Measurements from ENCODE around the gene FAM90A1. TPM values are rescaled to one million over a fixed set of nuclear protein-coding genes. Genes with fewer than 3 reads are reported as not detected.
A peak's percentile ranks its signal among the peaks of the same experiment; 100 is the strongest.
"Not testable (repeated sequence)": the region's sequence is repeated elsewhere in the genome, so short reads cannot be mapped to it uniquely, and the experiment has no call there.

Gene FAM90A1
- total RNA-seq, 2 donors from 2014 or later, result 0.42 TPM; not detected in 1

DNA sequence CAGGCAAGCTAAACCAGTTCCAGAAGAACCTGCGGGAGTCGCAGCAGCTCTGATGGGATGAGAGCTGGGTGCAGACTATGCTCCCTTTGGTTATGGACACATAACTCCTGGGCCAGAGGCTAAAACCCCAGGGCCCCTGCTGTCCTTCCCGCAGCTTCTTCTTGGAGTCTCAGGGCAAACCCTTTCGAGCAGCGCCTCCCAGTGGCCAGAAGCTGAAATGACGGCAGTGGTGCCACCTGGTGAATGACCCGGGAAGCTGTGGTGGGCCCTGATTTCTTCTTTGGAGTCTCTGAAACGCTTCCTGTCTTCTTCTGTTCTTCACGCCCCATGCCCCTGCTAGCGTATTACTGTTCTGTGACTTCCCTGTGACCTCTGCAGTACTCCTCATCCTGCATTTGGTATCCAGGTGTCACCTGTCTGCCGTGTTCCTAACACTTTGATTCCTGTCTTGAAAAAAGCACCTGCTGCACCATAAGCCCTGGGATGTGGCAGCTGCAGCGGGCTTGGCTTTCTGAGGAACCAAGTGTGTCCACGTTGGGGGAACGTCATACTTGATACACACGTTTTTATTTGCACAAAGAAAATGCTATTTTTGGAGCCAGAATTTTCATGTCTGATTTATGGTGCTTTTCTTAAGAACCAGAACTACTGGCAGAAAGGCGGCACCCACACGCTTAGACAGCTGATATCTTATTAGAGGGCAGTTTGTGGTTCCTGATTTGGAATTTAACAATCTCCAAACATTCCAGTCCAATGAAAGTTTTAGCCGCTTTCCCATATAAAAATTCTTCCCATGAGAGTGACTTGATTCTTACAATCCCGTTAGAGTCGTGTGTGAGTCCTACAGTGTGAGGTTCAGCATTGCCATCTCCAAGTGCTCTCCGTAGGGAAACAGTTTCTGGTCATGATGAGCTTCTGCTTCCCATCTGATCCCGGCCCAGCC, 4.5 kb upstream of the FAM90A1 start:
- DNase-seq, result peak; percentile 76
- not testable (repeated sequence) for H3K27ac ChIP-seq; H3K4me1 ChIP-seq; H3K9ac ChIP-seq (ENCODE audit: low read depth in 2 of 2, low read length in 2 of 2); H3K36me3 ChIP-seq; H3K9me3 ChIP-seq; H3K27me3 ChIP-seq; H3K4me3 ChIP-seq
- intact Hi-C loops (cut with DNase I), result loop anchor here (5.0 kb wide), 1 partner anchor 125 kb away; no protein-coding TSS in a partner anchor
- TF ChIP-seq, protein P1, sequence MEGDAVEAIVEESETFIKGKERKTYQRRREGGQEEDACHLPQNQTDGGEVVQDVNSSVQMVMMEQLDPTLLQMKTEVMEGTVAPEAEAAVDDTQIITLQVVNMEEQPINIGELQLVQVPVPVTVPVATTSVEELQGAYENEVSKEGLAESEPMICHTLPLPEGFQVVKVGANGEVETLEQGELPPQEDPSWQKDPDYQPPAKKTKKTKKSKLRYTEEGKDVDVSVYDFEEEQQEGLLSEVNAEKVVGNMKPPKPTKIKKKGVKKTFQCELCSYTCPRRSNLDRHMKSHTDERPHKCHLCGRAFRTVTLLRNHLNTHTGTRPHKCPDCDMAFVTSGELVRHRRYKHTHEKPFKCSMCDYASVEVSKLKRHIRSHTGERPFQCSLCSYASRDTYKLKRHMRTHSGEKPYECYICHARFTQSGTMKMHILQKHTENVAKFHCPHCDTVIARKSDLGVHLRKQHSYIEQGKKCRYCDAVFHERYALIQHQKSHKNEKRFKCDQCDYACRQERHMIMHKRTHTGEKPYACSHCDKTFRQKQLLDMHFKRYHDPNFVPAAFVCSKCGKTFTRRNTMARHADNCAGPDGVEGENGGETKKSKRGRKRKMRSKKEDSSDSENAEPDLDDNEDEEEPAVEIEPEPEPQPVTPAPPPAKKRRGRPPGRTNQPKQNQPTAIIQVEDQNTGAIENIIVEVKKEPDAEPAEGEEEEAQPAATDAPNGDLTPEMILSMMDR (IDR thresholded peaks at IDR 0.05), result peak; percentile 70

DNA sequence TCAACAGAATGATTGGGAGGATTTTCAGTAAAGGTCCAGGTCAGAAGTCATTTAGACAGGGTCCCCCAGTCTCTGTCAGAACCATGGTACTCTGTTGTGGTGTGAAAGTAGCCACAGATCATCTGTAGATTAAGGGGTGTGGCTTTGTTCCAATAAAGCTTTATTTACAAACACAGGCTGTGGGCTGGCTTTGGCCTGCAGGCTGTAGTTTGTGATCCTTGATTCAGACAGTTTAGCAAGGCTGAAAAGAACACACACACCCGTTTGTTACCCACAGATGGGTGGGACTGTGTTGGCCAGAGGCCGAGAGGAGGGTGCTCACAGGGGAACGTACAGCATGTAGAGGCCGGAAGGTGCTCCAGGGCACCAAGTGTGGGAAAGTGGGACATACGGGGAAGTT, 3.6 kb upstream of the FAM90A1 start:
- intact Hi-C loops (cut with DNase I), result loop anchor here (5.0 kb wide), 1 partner anchor 124 kb away; no protein-coding TSS in a partner anchor
- not testable (repeated sequence) for H3K27me3 ChIP-seq; H3K9me3 ChIP-seq; DNase-seq; H3K9ac ChIP-seq (ENCODE audit: low read depth in 2 of 2, low read length in 2 of 2); H3K27ac ChIP-seq; H3K4me1 ChIP-seq; H3K4me3 ChIP-seq; H3K36me3 ChIP-seq

DNA sequence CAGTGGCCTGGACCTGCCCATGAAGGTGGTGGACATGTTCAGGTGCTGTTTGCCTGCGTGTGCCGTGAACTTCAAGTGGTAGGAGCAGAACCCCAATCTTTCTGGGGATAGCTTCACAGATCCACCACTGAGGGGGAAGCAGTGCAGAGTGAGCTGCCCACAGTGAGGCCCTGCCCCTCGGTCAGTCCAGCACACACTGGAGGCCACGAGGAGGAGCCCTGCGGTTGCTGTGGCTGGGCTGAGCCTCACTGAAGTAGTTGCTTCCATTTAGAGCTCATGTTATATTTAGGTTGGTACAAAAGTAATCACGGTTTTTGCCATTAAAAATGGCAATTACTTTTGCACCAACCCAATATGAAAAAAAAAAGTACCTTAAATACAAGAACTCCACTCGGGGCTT, 2.1 kb upstream of the FAM90A1 start:
- H3K4me1 ChIP-seq; H3K36me3 ChIP-seq; H3K9ac ChIP-seq (ENCODE audit: low read depth in 2 of 2, low read length in 2 of 2); H3K27me3 ChIP-seq; DNase-seq; H3K4me3 ChIP-seq; intact Hi-C loops (cut with DNase I); H3K9me3 ChIP-seq; H3K27ac ChIP-seq: not testable (repeated sequence)

DNA sequence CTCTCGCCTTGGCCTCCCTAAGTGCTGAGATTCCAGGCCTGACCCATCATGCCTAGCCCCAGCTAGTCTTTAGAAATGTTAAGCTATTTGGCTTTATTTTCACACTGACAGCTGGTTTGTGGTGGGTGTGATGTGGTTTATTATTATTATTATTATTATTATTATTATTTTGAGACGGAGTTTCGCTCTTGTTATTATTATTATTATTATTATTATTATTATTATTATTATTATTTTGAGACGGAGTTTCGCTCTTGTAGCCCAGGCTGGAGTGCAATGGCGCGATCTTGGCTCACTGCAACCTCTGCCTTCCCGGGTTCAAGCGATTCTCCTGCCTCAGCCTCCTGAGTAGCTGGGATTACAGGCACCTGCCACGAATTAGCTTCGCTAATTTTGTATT, 1.2 kb upstream of the FAM90A1 start:
- H3K27me3 ChIP-seq; H3K27ac ChIP-seq; H3K4me1 ChIP-seq; H3K9me3 ChIP-seq; intact Hi-C loops (cut with DNase I); H3K4me3 ChIP-seq; H3K36me3 ChIP-seq; H3K9ac ChIP-seq (ENCODE audit: low read depth in 2 of 2, low read length in 2 of 2); DNase-seq: not testable (repeated sequence)

DNA sequence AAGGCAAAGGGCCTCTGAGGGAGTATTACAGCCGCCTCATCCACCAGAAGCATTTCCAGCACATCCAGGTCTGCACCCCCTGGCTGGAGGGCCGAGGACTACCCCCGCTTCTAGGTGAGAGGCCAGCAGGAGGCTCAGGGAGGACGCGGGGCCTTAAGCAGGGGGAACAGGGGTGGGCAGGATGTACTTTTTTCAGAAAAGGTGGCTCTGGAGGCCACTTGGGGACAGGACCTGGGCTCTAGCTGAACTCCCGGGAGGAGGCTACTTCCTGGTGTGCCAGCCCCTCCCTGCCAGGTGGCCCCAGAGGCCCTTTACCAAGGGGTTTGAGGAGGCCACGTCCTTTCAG, 287 bp upstream of the FAM90A1 start:
- H3K27ac ChIP-seq, DNase-seq: not testable (repeated sequence)

DNA sequence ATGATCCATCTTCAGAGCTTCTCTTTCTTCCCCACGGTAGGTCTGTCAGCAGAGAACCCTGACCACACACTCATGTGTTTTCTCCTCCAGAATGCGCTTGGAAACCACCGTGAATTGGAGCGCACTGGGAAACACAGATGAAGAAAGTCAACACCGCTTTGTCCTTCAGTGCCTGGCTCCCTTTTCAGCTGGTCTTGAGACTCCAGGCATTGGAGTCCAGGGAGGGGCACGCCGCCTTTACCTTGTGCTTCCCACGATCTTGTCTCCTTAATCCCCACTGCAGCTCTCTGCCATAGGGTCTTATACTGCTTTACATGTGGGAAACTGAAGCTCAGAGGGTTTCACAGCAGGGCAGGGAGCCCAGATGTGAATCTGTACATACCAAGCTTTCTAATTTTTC, 1.1 kb downstream of the FAM90A1 start:
- DNase-seq, result no peak
- no peaks in the 10 kb centered on the region for H3K36me3 ChIP-seq
- H3K27me3 ChIP-seq, result no peaks in the 10 kb centered on the region
- H3K9me3 ChIP-seq, result no peaks in the 10 kb centered on the region
- no peaks in the 10 kb centered on the region for H3K4me1 ChIP-seq
- H3K9ac ChIP-seq (ENCODE audit: low read depth in 2 of 2, low read length in 2 of 2), result no peak overlapping the region
- intact Hi-C loops (cut with DNase I), result no loop called here
- TF ChIP-seq, protein P1 (IDR thresholded peaks at IDR 0.05), result no peak
- no peak overlapping the region for H3K4me3 ChIP-seq
- H3K27ac ChIP-seq, result no peak overlapping the region

More for the DNA sequence above, 287 bp upstream of the FAM90A1 start:
- H3K27me3 ChIP-seq; intact Hi-C loops (cut with DNase I); H3K4me1 ChIP-seq; H3K36me3 ChIP-seq; H3K9me3 ChIP-seq; H3K9ac ChIP-seq (ENCODE audit: low read depth in 2 of 2, low read length in 2 of 2): not testable (repeated sequence)
- peak overlapping the region; percentile 30 for H3K4me3 ChIP-seq

DNA sequence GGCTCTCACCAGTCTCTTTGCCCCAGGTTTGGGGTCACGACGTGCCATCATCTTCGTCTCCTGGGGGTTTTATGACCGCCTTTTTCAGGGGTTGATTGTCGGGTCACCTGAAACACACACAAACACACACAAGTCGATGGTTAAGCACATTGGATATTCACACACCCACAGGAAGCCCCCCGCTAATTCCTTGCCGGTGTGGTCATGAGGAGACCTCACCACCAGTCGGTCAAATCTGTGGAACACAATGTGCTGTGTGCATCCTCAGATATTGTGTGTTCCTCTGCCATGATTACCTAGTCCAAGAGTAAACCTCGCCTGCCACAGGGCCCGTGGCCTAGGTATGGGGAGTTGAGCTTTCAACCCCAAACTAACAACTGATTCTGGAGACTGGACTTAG, 2.6 kb downstream of the FAM90A1 start:
- H3K4me1 ChIP-seq; H3K9ac ChIP-seq (ENCODE audit: low read depth in 2 of 2, low read length in 2 of 2); H3K36me3 ChIP-seq; H3K27ac ChIP-seq; H3K27me3 ChIP-seq; H3K4me3 ChIP-seq; H3K9me3 ChIP-seq; intact Hi-C loops (cut with DNase I); DNase-seq: not testable (repeated sequence)

DNA sequence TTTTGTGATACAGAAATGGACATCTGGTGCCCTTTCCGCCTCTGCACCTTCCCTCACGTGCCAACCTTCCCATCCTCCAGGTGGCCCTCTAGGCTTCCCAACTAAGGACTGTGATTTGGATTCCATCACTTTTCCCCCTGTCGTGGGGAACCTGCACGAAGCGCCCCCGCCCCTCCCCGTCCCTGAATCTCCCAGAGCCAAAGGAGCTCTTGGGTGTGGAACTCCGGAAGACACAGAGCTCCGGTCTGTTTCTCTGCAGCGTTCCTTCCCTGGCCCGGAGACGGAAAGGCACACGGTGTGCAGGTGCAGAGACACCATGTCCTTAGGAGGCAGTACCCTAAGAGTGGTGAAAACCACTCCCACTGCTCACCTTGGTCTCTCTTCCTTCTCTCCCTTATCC, 3.8 kb downstream of the FAM90A1 start:
- H3K4me1 ChIP-seq; H3K36me3 ChIP-seq; H3K4me3 ChIP-seq; H3K27ac ChIP-seq; H3K9me3 ChIP-seq; H3K9ac ChIP-seq (ENCODE audit: low read depth in 2 of 2, low read length in 2 of 2); intact Hi-C loops (cut with DNase I); H3K27me3 ChIP-seq; DNase-seq: not testable (repeated sequence)

DNA sequence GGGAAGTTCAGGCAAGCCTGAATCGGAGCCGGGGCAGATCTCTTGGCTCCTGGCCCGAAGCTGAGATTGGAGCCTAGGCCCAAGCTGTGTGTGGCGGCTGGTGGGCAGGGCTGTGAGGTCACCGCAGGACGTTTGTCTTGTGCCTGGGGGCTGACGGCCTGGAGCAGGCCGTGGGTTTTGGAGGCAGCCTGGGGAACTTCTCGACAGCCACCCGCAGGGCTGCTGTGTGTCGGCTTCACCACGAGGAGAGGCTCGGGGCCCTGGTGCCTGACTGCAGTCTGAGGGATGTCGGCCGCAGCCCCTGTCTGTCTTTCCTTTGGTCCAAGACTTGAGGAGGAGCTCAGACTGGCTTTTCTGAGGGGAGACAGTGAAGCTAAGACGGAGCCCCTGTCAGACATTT, 5.1 kb downstream of the FAM90A1 start:
- H3K9ac ChIP-seq (ENCODE audit: low read depth in 2 of 2, low read length in 2 of 2); H3K36me3 ChIP-seq; H3K4me1 ChIP-seq; intact Hi-C loops (cut with DNase I); H3K9me3 ChIP-seq; H3K27ac ChIP-seq; H3K4me3 ChIP-seq; DNase-seq; H3K27me3 ChIP-seq: not testable (repeated sequence)

DNA sequence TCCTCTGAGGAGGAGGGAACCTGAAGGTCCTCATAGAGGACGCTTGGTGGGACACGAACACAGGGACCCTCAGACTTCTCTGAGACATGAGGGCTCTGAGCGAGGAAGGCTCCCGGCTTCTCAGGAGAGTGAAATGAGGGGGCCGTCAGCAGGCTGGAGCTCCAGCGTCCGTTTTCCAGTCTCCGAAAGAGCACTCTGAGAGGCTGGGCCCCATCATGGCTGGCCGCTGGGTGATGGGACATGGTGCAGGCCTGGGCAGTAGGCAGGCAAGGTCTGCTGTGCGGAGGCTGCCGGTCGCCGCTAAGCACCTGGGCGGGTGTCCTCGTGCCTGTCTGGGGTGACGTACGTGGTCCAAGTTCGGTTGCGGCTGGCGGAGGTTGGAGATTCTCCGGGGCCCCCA, 5.6 kb downstream of the FAM90A1 start:
- H3K9ac ChIP-seq (ENCODE audit: low read depth in 2 of 2, low read length in 2 of 2); H3K9me3 ChIP-seq; H3K27me3 ChIP-seq; H3K36me3 ChIP-seq; intact Hi-C loops (cut with DNase I); H3K4me3 ChIP-seq; DNase-seq; H3K27ac ChIP-seq; H3K4me1 ChIP-seq: not testable (repeated sequence)

DNA sequence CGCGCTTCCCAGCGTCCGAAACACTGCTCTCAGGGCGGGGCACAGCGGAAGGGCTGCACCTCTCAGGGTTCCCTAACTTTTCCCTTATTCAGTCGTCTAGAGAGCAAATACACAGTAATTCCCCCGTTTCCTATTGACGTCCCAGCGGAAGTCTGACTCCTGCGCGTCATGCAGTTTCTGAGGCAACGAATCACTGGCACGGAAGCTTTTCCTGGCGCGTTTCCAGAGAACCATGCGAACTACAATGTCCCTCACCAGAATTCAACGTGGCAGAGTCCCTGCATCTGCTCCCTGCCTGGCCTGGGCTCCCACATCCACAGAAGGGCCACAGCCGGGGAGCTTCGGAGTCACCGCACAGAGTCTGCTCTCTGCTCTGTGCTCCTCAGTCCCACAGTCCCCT, 6.0 kb downstream of the FAM90A1 start:
- H3K4me3 ChIP-seq; H3K27ac ChIP-seq; DNase-seq; H3K36me3 ChIP-seq; intact Hi-C loops (cut with DNase I); H3K9ac ChIP-seq (ENCODE audit: low read depth in 2 of 2, low read length in 2 of 2); H3K9me3 ChIP-seq; H3K27me3 ChIP-seq; H3K4me1 ChIP-seq: not testable (repeated sequence)

Measured in colonic mucosa (tissue), 4 donors.